IMR-90 (cell line): ENCODE data around the gene UBXN6. TPM values are rescaled to one million over a fixed set of nuclear protein-coding genes. Genes with fewer than 3 reads are reported as not detected.

Experiments used
- ATAC-seq: fragments of 200-7000 bp; cut with Tn5 transposase; 2 replicates; pipeline ENCODE4 v1.9.1; 2020; ENCODE audit warnings: low read depth, mild to moderate bottlenecking, moderate library complexity
- BruUV-seq: library from RNA; stranded (reverse); fragments of 400-500 nt; replicated peaks from 2 replicates; lab custom pipeline; 2021; lab: Mats Ljungman, UMichigan
- CTCF ChIA-PET: fragments of 300-600 bp; formaldehyde crosslinking; extraction: SDS; loops from one replicate; lab custom pipeline; 2021; ENCODE audit warnings: antibody characterized with exemption; lab: Yijun Ruan, JAX
- POLR2A ChIA-PET: fragments of 300-600 bp; sonication (Branson Sonifier 250); formaldehyde crosslinking; loops from one replicate; lab custom pipeline; 2022; ENCODE audit warnings: antibody characterized with exemption; ENCODE audit not compliant: unreplicated experiment; lab: Charles Lee
- DNase-seq: peaks from one replicate; pipeline ENCODE4 v3.0.0; 2013
- H2AFZ ChIP-seq: replicated peaks from 2 replicates; pipeline ENCODE3; 2013; ENCODE audit warnings: low read length, mild to moderate bottlenecking; ENCODE audit not compliant: poor library complexity
- H2AK5ac ChIP-seq: 2 replicates; pipeline ENCODE4 v1.6.1; 2013; ENCODE audit warnings: low read depth, low read length, inconsistent platforms
- H2AK9ac ChIP-seq: replicated peaks from 2 replicates; pipeline ENCODE3; 2013; ENCODE audit warnings: mild to moderate bottlenecking, low read depth, low read length, moderate library complexity; ENCODE audit not compliant: poor library complexity
- H2BK120ac ChIP-seq: 2 replicates; pipeline ENCODE4 v1.6.1; 2013; ENCODE audit warnings: low read depth, low read length, inconsistent platforms
- H2BK15ac ChIP-seq: 3 replicates; pipeline ENCODE4 v1.6.1; 2013; ENCODE audit warnings: low read depth, low read length, inconsistent platforms
- H2BK20ac ChIP-seq: 2 replicates; pipeline ENCODE4 v1.6.1; 2013; ENCODE audit warnings: low read depth, mild to moderate bottlenecking, inconsistent platforms, low read length, moderate library complexity
- H2BK5ac ChIP-seq: 2 replicates; pipeline ENCODE4 v1.6.1; 2013; ENCODE audit warnings: mild to moderate bottlenecking, low read depth, low read length, inconsistent platforms; ENCODE audit not compliant: poor library complexity, severe bottlenecking
- H3K14ac ChIP-seq: replicated peaks from 2 replicates; pipeline ENCODE4 v1.6.1; 2013; ENCODE audit warnings: low read depth, low read length, inconsistent platforms
- H3K18ac ChIP-seq: 2 replicates; pipeline ENCODE4 v1.6.1; 2013; ENCODE audit warnings: low read depth, low read length, control low read depth
- H3K23ac ChIP-seq: 2 replicates; pipeline ENCODE4 v1.6.1; 2013; ENCODE audit warnings: low read depth, low read length, inconsistent platforms
- H3K27ac ChIP-seq: 2 replicates; pipeline ENCODE4 v1.5.1; 2013; ENCODE audit warnings: mild to moderate bottlenecking, control low read depth, low read length; ENCODE audit not compliant: insufficient read depth
- H3K27me3 ChIP-seq: 2 replicates; pipeline ENCODE4 v1.6.1; 2013; ENCODE audit warnings: low read length; ENCODE audit not compliant: control insufficient read depth, insufficient read depth
- H3K36me3 ChIP-seq: 2 replicates; pipeline ENCODE4 v1.6.1; 2013; ENCODE audit warnings: low read length, mixed read lengths; ENCODE audit not compliant: control insufficient read depth, insufficient read depth
- H3K4ac ChIP-seq: 2 replicates; pipeline ENCODE4 v1.6.1; 2013; ENCODE audit warnings: low read depth, low read length, inconsistent platforms
- H3K4me1 ChIP-seq: 2 replicates; pipeline ENCODE4 v1.6.1; 2013; ENCODE audit warnings: low read length, mixed read lengths; ENCODE audit not compliant: control insufficient read depth, insufficient read depth
- H3K4me2 ChIP-seq: 2 replicates; pipeline ENCODE4 v1.6.1; 2013; ENCODE audit warnings: low read depth, mild to moderate bottlenecking, control low read depth, low read length, moderate library complexity
- H3K4me3 ChIP-seq: 2 replicates; pipeline ENCODE4 v1.5.1; 2013; ENCODE audit warnings: low read depth, mild to moderate bottlenecking, control low read depth, low read length, moderate library complexity; ENCODE audit not compliant: insufficient read depth
- H3K56ac ChIP-seq: 2 replicates; pipeline ENCODE4 v1.6.1; 2013; ENCODE audit warnings: low read length, inconsistent platforms; ENCODE audit not compliant: insufficient read depth; ENCODE audit errors: extremely low read depth
- H3K79me1 ChIP-seq, 2 experiments: 2 replicates each; pipeline ENCODE4 v1.6.1; 2013; ENCODE audit warnings: low read length in 2 of 2, inconsistent platforms in 1 of 2, low read depth in 1 of 2
- H3K9ac ChIP-seq: 2 replicates; pipeline ENCODE4 v1.6.1; 2013; ENCODE audit warnings: low read depth, low read length, control low read depth
- H3K9me1 ChIP-seq: 2 replicates; pipeline ENCODE4 v1.6.1; 2013; ENCODE audit warnings: low read length, inconsistent platforms; ENCODE audit not compliant: insufficient read depth
- H3K9me3 ChIP-seq: 2 replicates; pipeline ENCODE4 v1.6.1; 2013; ENCODE audit warnings: low read length; ENCODE audit not compliant: control insufficient read depth, insufficient read depth
- H4K20me1 ChIP-seq: 2 replicates; pipeline ENCODE4 v1.6.1; 2013; ENCODE audit warnings: low read length, inconsistent platforms; ENCODE audit not compliant: insufficient read depth
- H4K5ac ChIP-seq: 2 replicates; pipeline ENCODE4 v1.6.1; 2013; ENCODE audit warnings: mild to moderate bottlenecking, low read depth, low read length, control low read depth
- H4K8ac ChIP-seq, 2 experiments: 2 replicates each; pipeline ENCODE4 v1.6.1; 2013; ENCODE audit warnings: low read depth in 2 of 2, low read length in 2 of 2, control low read depth in 1 of 2, inconsistent platforms in 1 of 2
- H4K91ac ChIP-seq: 2 replicates; pipeline ENCODE4 v1.6.1; 2013; ENCODE audit warnings: low read depth, low read length, inconsistent platforms; ENCODE audit not compliant: insufficient read depth
- ELK1 ChIP-seq: fragments of 150-350 bp; IDR thresholded peaks from 2 replicates; pipeline ENCODE4 v1.6.1; 2016; ENCODE audit warnings: low read depth, mild to moderate bottlenecking, low read length, moderate library complexity, borderline replicate concordance
- MAFK ChIP-seq: IDR thresholded peaks from 2 replicates; pipeline ENCODE4 v1.6.1; 2012; ENCODE audit warnings: low read depth, low read length, improper control_type of control experiment
- MXI1 ChIP-seq: IDR thresholded peaks from 2 replicates; pipeline ENCODE4 v1.6.1; 2012; ENCODE audit warnings: low read depth, mild to moderate bottlenecking, low read length, moderate library complexity, borderline replicate concordance
- POLR2A ChIP-seq: IDR thresholded peaks from 2 replicates; pipeline ENCODE4 v1.6.1; 2012; ENCODE audit warnings: mild to moderate bottlenecking, low read depth, low read length
- RAD21 ChIP-seq: IDR thresholded peaks from 2 replicates; pipeline ENCODE4 v1.6.1; 2012; ENCODE audit warnings: low read length, improper control_type of control experiment
- WGBS, 2 experiments: methylation state at CpG; one replicate each; pipeline versions ENCODE4 v1.1.5 to v1.1.7; 2013; ENCODE audit warnings: missing lambda C conversion rate in 2 of 2; ENCODE audit not compliant: insufficient read length in 1 of 2; ENCODE audit errors: extremely low coverage in 2 of 2; 5-methylcytosine and 5-hydroxymethylcytosine counted together
- dilution Hi-C: fragments of 300-500 bp; cut with HindIII; formaldehyde crosslinking; loops from one replicate; pipeline ENCODE4 v1.14.3; 2018; ENCODE audit warnings: low sequenced_read_pairs; ENCODE audit not compliant: unreplicated experiment
- in situ Hi-C: fragments of 300-500 bp; cut with MboI; formaldehyde crosslinking; loops from 3 replicates; pipeline ENCODE4 v1.14.3; 2019; ENCODE audit warnings: low sequenced_read_pairs, inconsistent platforms, mixed read lengths
- intact Hi-C: fragments of 100-400 bp; cut with micrococcal nuclease; formaldehyde crosslinking; loops from 2 replicates; pipeline ENCODE4 v1.10.0; 2022
- polyA plus RNA-seq, 3 experiments: library from polyadenylated mRNA; depleted of rRNA; stranded (reverse); fragments of >200 nt; gene quantifications; 2 replicates each; pipeline ENCODE4 v1.2.3, GENCODE V29; 2012; ENCODE audit warnings: low replicate concordance in 1 of 3
- total RNA-seq: library from RNA; depleted of rRNA; stranded (reverse); fragments of >200 nt; gene quantifications from 2 replicates; pipeline ENCODE4 v1.2.3, GENCODE V29; 2012

The UBXN6 gene
- total and polyA plus RNA-seq, 2 of the 4 experiments (the other 2 are of a cell fraction), result 84.2 to 86.5 TPM

- ChIA-PET POLR2A (no interaction called here), CTCF (interaction anchor here (0.6 kb wide), 1 partner anchor 19 kb away, joined by 3 read pairs; no protein-coding TSS in a partner anchor)
- Histone ChIP-seq H3K23ac (no peak overlapping the region), H4K20me1 (peaks cover 4% of the 10 kb centered on the region; the same call in 1 of the 2 replicates), H3K56ac (no peak overlapping the region), H3K4me3 (no peak overlapping the region), H4K5ac (no peak overlapping the region), H3K9me1 (peaks cover 2% of the 10 kb centered on the region; the same call in 1 of the 2 replicates), H2BK15ac (no peak overlapping the region), H3K27ac (no peak overlapping the region), H4K91ac (no peak overlapping the region), H3K4me1 (no peaks in the 10 kb centered on the region), H3K4me2 (no peak overlapping the region), H3K27me3 (no peaks in the 10 kb centered on the region), H2BK120ac (no peak overlapping the region), H3K18ac (no peak overlapping the region), H3K14ac (no peak overlapping the region), H4K8ac (no peak overlapping the region), H3K9me3 (no peaks in the 10 kb centered on the region), H2BK5ac (no peak overlapping the region), H2AK9ac (no peak overlapping the region), H3K4ac (no peak overlapping the region), H3K79me1 (peaks cover 0 to 3% of the 10 kb centered on the region in 2 experiments; a peak in 2 of 4 replicates), H2AK5ac (no peak overlapping the region), H2AFZ (no peak overlapping the region), H2BK20ac (no peak overlapping the region), H3K36me3 (peaks cover 78% of the 10 kb centered on the region), H3K9ac (no peak overlapping the region)
- 91% methylated on average over 9 of the region's 25 CpGs; no CpG with 5 or more reads in 1 of the 2 experiments for WGBS, 2 experiments
- in situ Hi-C loops (no loop called here), dilution Hi-C loops (no loop called here), intact Hi-C loops (no loop called here)
- TF ChIP-seq MAFK (no peak), POLR2A (no peak), RAD21 (no peak), MXI1 (no peak), ELK1 (no peak)
- no peak for ATAC-seq
- no TSS peak for BruUV-seq
- no peak for DNase-seq
Measured at GRCh38 chr19:4497770-4498389, 40.3 kb upstream of the UBXN6 start.
